Measurements from ENCODE around the gene P2RX4.
"Not testable (repeated sequence)": the region's sequence is repeated elsewhere in the genome, so short reads cannot be mapped to it uniquely, and the experiment has no call there.

P2RX4 gene

GRCh38 chr12:121261398-121261797, 51.5 kb downstream of the P2RX4 start:
- no peaks in the 10 kb centered on the region for H3K4me1 Mint-ChIP-seq
- no peaks in the 10 kb centered on the region for H3K27me3 Mint-ChIP-seq
- H3K4me3 Mint-ChIP-seq: no peak overlapping the region
- peaks cover 21% of the 10 kb centered on the region for H3K36me3 Mint-ChIP-seq
- H3K27ac Mint-ChIP-seq: no peak overlapping the region
- no peaks in the 10 kb centered on the region for H3K9me3 Mint-ChIP-seq

GRCh38 chr12:121263206-121263935, 53.4 kb downstream of the P2RX4 start:
- no peak overlapping the region for H3K27ac Mint-ChIP-seq
- H3K4me1 Mint-ChIP-seq: no peaks in the 10 kb centered on the region
- no peaks in the 10 kb centered on the region for H3K27me3 Mint-ChIP-seq
- peaks cover 17% of the 10 kb centered on the region for H3K36me3 Mint-ChIP-seq
- no peaks in the 10 kb centered on the region for H3K9me3 Mint-ChIP-seq
- no peak overlapping the region for H3K4me3 Mint-ChIP-seq

- Mint-ChIP-seq H3K4me1 (no peaks in the 10 kb centered on the region), H3K36me3 (peaks cover 17% of the 10 kb centered on the region), H3K27ac (no peak overlapping the region), H3K27me3 (no peaks in the 10 kb centered on the region), H3K9me3 (no peaks in the 10 kb centered on the region), H3K4me3 (no peak overlapping the region)
Observed at GRCh38 chr12:121264135-121264534, 54.2 kb downstream of the P2RX4 start.

GRCh38 chr12:121264951-121265515, 55.1 kb downstream of the P2RX4 start:
- peak overlapping the region; percentile 77 for H3K27ac Mint-ChIP-seq

GRCh38 chr12:121267822-121268221, 57.9 kb downstream of the P2RX4 start:
- no peaks in the 10 kb centered on the region for H3K27me3 Mint-ChIP-seq
- H3K27ac Mint-ChIP-seq: no peak overlapping the region
- H3K4me1 Mint-ChIP-seq: no peaks in the 10 kb centered on the region
- no peaks in the 10 kb centered on the region for H3K9me3 Mint-ChIP-seq
- H3K36me3 Mint-ChIP-seq: peaks cover 15% of the 10 kb centered on the region
- H3K4me3 Mint-ChIP-seq: no peak overlapping the region

More at GRCh38 chr12:121264951-121265515, 55.1 kb downstream of the P2RX4 start:
- Mint-ChIP-seq H3K9me3 (no peaks in the 10 kb centered on the region), H3K36me3 (peaks cover 14% of the 10 kb centered on the region), H3K4me3 (no peak overlapping the region), H3K4me1 (no peaks in the 10 kb centered on the region), H3K27me3 (no peaks in the 10 kb centered on the region)

- no peaks in the 10 kb centered on the region for H3K27me3 Mint-ChIP-seq
- no peak overlapping the region for H3K27ac Mint-ChIP-seq
- no peaks in the 10 kb centered on the region for H3K9me3 Mint-ChIP-seq
- no peak overlapping the region for H3K4me3 Mint-ChIP-seq
- H3K4me1 Mint-ChIP-seq: peaks cover 5% of the 10 kb centered on the region
- peaks cover 5% of the 10 kb centered on the region for H3K36me3 Mint-ChIP-seq
Observed at GRCh38 chr12:121273364-121273896, 63.5 kb downstream of the P2RX4 start.

- no peak overlapping the region for H3K27ac Mint-ChIP-seq
Observed at GRCh38 chr12:121274036-121274763, 64.3 kb downstream of the P2RX4 start.

GRCh38 chr12:121277374-121277759, 67.4 kb downstream of the P2RX4 start:
- Mint-ChIP-seq H3K27me3 (no peaks in the 10 kb centered on the region), H3K36me3 (peaks cover 5% of the 10 kb centered on the region), H3K27ac (no peak overlapping the region), H3K9me3 (no peaks in the 10 kb centered on the region), H3K4me3 (no peak overlapping the region), H3K4me1 (peaks cover 5% of the 10 kb centered on the region)

More at GRCh38 chr12:121274036-121274763, 64.3 kb downstream of the P2RX4 start:
- H3K4me1 Mint-ChIP-seq: peaks cover 5% of the 10 kb centered on the region
- no peaks in the 10 kb centered on the region for H3K9me3 Mint-ChIP-seq
- H3K36me3 Mint-ChIP-seq: peaks cover 5% of the 10 kb centered on the region
- H3K27me3 Mint-ChIP-seq: no peaks in the 10 kb centered on the region
- H3K4me3 Mint-ChIP-seq: no peak overlapping the region

GRCh38 chr12:121278169-121279070, 68.5 kb downstream of the P2RX4 start:
- no peaks in the 10 kb centered on the region for H3K36me3 Mint-ChIP-seq
- H3K9me3 Mint-ChIP-seq: no peaks in the 10 kb centered on the region
- no peak overlapping the region for H3K27ac Mint-ChIP-seq
- no peaks in the 10 kb centered on the region for H3K27me3 Mint-ChIP-seq
- no peak overlapping the region for H3K4me3 Mint-ChIP-seq
- peaks cover 5% of the 10 kb centered on the region for H3K4me1 Mint-ChIP-seq

GRCh38 chr12:121279071-121279375, 69.1 kb downstream of the P2RX4 start:
- no peak overlapping the region for H3K27ac Mint-ChIP-seq
- no peaks in the 10 kb centered on the region for H3K27me3 Mint-ChIP-seq
- H3K36me3 Mint-ChIP-seq: no peaks in the 10 kb centered on the region
- no peak overlapping the region for H3K4me3 Mint-ChIP-seq
- H3K9me3 Mint-ChIP-seq: no peaks in the 10 kb centered on the region
- peaks cover 5% of the 10 kb centered on the region for H3K4me1 Mint-ChIP-seq

- no peaks in the 10 kb centered on the region for H3K36me3 Mint-ChIP-seq
- H3K27me3 Mint-ChIP-seq: no peaks in the 10 kb centered on the region
- H3K9me3 Mint-ChIP-seq: no peaks in the 10 kb centered on the region
- H3K4me3 Mint-ChIP-seq: no peak overlapping the region
- H3K27ac Mint-ChIP-seq: no peak overlapping the region
- H3K4me1 Mint-ChIP-seq: peaks cover 5% of the 10 kb centered on the region
Observed at GRCh38 chr12:121279507-121279915, 69.6 kb downstream of the P2RX4 start.

- H3K4me3 Mint-ChIP-seq, H3K27ac Mint-ChIP-seq: not testable (repeated sequence)
Observed at GRCh38 chr12:121280531-121280930, 70.6 kb downstream of the P2RX4 start.

GRCh38 chr12:121281116-121281515, 71.2 kb downstream of the P2RX4 start:
- not testable (repeated sequence) for H3K9me3 Mint-ChIP-seq, H3K27ac Mint-ChIP-seq, H3K4me3 Mint-ChIP-seq, H3K27me3 Mint-ChIP-seq, H3K4me1 Mint-ChIP-seq, H3K36me3 Mint-ChIP-seq

More at GRCh38 chr12:121280531-121280930, 70.6 kb downstream of the P2RX4 start:
- not testable (repeated sequence) for H3K4me1 Mint-ChIP-seq, H3K9me3 Mint-ChIP-seq, H3K36me3 Mint-ChIP-seq, H3K27me3 Mint-ChIP-seq

GRCh38 chr12:121282072-121282742, 72.3 kb downstream of the P2RX4 start:
- Mint-ChIP-seq H3K4me3 (no peak overlapping the region), H3K27me3 (no peaks in the 10 kb centered on the region), H3K27ac (no peak overlapping the region), H3K36me3 (no peaks in the 10 kb centered on the region), H3K4me1 (peaks cover 3% of the 10 kb centered on the region), H3K9me3 (no peaks in the 10 kb centered on the region)

GRCh38 chr12:121282910-121283309, 73.0 kb downstream of the P2RX4 start:
- H3K4me1 Mint-ChIP-seq, H3K36me3 Mint-ChIP-seq, H3K4me3 Mint-ChIP-seq, H3K27ac Mint-ChIP-seq, H3K9me3 Mint-ChIP-seq, H3K27me3 Mint-ChIP-seq: not testable (repeated sequence)
